Astrocyte (in vitro differentiated cells and primary cell): ENCODE results near the gene RAET1E.
"Not testable (repeated sequence)": the region's sequence is repeated elsewhere in the genome, so short reads cannot be mapped to it uniquely, and the experiment has no call there.

Experiments
- CTCF ChIP-seq: IDR thresholded peaks from 2 replicates; pipeline ENCODE4 v1.5.1; 2011; ENCODE audit warnings: low read depth, mild to moderate bottlenecking, inconsistent platforms, low read length, moderate library complexity; ENCODE audit not compliant: insufficient read depth
- EZH2 ChIP-seq: IDR thresholded peaks from 2 replicates; pipeline ENCODE4 v1.6.1; 2012; ENCODE audit warnings: mild to moderate bottlenecking, low read length, inconsistent platforms; ENCODE audit not compliant: insufficient read depth

- not testable (repeated sequence) for TF ChIP-seq CTCF, EZH2
Observed at GRCh38 chr6:149848343-149848742, 49.6 kb downstream of the RAET1E start.
